K562 treated with DMSO at 1 percent for 48 hours (cell line): ENCODE results near the gene MALAT1. TPM values are rescaled to one million over a fixed set of nuclear protein-coding genes. Genes with fewer than 3 reads are reported as not detected.

Experiments used
- total RNA-seq: library from RNA; unstranded; fragments of 300-600 nt; gene quantifications from 2 replicates; pipeline ENCODE4 v1.2.3, GENCODE V29; 2022; ENCODE audit warnings: low replicate concordance; ENCODE audit errors: extremely low read depth

Gene MALAT1
- not detected in 2 replicates for total RNA-seq

GRCh38 chr11:65498977-65499712, at the start of gene MALAT1:
Gene MALAT1 (plus strand): TSS chr11:65499045.

GRCh38 chr11:65524741-65525545, 26.1 kb downstream of the MALAT1 start, which contains the start of gene SCYL1:
Gene SCYL1 (plus strand): TSS chr11:65525083. CDS start chr11:65525154, 71 bp downstream.

Other genes starting within 250 kb of the MALAT1 start
- gene POLA2, start 237.1 kb upstream of the MALAT1 start, total RNA-seq, result not detected in 2 replicates
- gene CDC42EP2, start 184.2 kb upstream of the MALAT1 start, total RNA-seq, result not detected in 2 replicates
- gene DPF2, start 165.2 kb upstream of the MALAT1 start, total RNA-seq, result 1,832 TPM in 1 of 2 replicates, not detected in the other
- not detected in 2 replicates for gene TIGD3, start 144.3 kb upstream of the MALAT1 start, total RNA-seq
- gene SLC25A45, start 116.4 kb upstream of the MALAT1 start, total RNA-seq, result not detected in 2 replicates
- gene FRMD8, start 112.4 kb upstream of the MALAT1 start, total RNA-seq, result not detected in 2 replicates
- 149 TPM in 1 of 2 replicates, not detected in the other for gene NEAT1, start 76.2 kb upstream of the MALAT1 start, total RNA-seq
- gene SCYL1, start 26.0 kb downstream of the MALAT1 start, total RNA-seq, result not detected in 2 replicates
- gene LTBP3, start 59.3 kb downstream of the MALAT1 start, total RNA-seq, result not detected in 2 replicates
- gene ZNRD2, start 71.4 kb downstream of the MALAT1 start, total RNA-seq, result not detected in 2 replicates
- not detected in 2 replicates for gene FAM89B, start 73.5 kb downstream of the MALAT1 start, total RNA-seq
- not detected in 2 replicates for gene EHBP1L1, start 77.0 kb downstream of the MALAT1 start, total RNA-seq
- not detected in 2 replicates for gene KCNK7, start 96.8 kb downstream of the MALAT1 start, total RNA-seq
- gene MAP3K11, start 115.2 kb downstream of the MALAT1 start, total RNA-seq, result 226 TPM in 1 of 2 replicates, not detected in the other
- not detected in 2 replicates for gene PCNX3, start 116.7 kb downstream of the MALAT1 start, total RNA-seq
- gene SIPA1, start 139.1 kb downstream of the MALAT1 start, total RNA-seq, result 104 TPM in 1 of 2 replicates, not detected in the other
- not detected in 2 replicates for gene RELA, start 163.9 kb downstream of the MALAT1 start, total RNA-seq
- gene KAT5, start 213.2 kb downstream of the MALAT1 start, total RNA-seq, result not detected in 2 replicates
- gene RNASEH2C, start 221.8 kb downstream of the MALAT1 start, total RNA-seq, result not detected in 2 replicates